Osteocyte (in vitro differentiated cells): Measurements from ENCODE around the gene YY2. TPM values are rescaled to one million over a fixed set of nuclear protein-coding genes. Genes with fewer than 3 reads are reported as not detected.
A peak's percentile ranks its signal among the peaks of the same experiment; 100 is the strongest.

ENCODE experiments used
- DNase-seq: peaks from one replicate; pipeline ENCODE4 v3.0.0; 2021; ENCODE audit warnings: mixed read lengths; ENCODE audit not compliant: unreplicated experiment; ENCODE audit errors: extremely low spot score
- H3K27ac Mint-ChIP-seq: one replicate; pipeline ENCODE4 v1.8.0; 2021; ENCODE audit warnings: mild to moderate bottlenecking, mixed read lengths; ENCODE audit not compliant: unreplicated experiment
- H3K27me3 Mint-ChIP-seq: one replicate; pipeline ENCODE4 v1.8.0; 2021; ENCODE audit warnings: mixed read lengths; ENCODE audit not compliant: unreplicated experiment
- H3K36me3 Mint-ChIP-seq: one replicate; pipeline ENCODE4 v1.8.0; 2021; ENCODE audit warnings: mixed read lengths; ENCODE audit not compliant: unreplicated experiment
- H3K4me1 Mint-ChIP-seq: one replicate; pipeline ENCODE4 v1.8.0; 2021; ENCODE audit warnings: mixed read lengths; ENCODE audit not compliant: unreplicated experiment
- H3K4me3 Mint-ChIP-seq: one replicate; pipeline ENCODE4 v1.8.0; 2021; ENCODE audit warnings: mild to moderate bottlenecking, moderate library complexity, mixed read lengths; ENCODE audit not compliant: unreplicated experiment
- H3K9me3 Mint-ChIP-seq: one replicate; pipeline ENCODE4 v1.8.0; 2021; ENCODE audit warnings: mixed read lengths; ENCODE audit not compliant: unreplicated experiment
- total RNA-seq: library from RNA; stranded (reverse); gene quantifications from 2 replicates; pipeline ENCODE4 v1.2.1, GENCODE V29; 2021
- TF ChIP-seq, protein P1 (sequence below): fragments of 200-600 bp; sonication (generic); IDR thresholded peaks from 2 replicates; pipeline ENCODE4 v1.5.0; 2021; ENCODE audit warnings: antibody characterized with exemption, mild to moderate bottlenecking, moderate library complexity

YY2 gene
- total RNA-seq, 1 donor from 2014 or later = 4.7 TPM

DNA sequence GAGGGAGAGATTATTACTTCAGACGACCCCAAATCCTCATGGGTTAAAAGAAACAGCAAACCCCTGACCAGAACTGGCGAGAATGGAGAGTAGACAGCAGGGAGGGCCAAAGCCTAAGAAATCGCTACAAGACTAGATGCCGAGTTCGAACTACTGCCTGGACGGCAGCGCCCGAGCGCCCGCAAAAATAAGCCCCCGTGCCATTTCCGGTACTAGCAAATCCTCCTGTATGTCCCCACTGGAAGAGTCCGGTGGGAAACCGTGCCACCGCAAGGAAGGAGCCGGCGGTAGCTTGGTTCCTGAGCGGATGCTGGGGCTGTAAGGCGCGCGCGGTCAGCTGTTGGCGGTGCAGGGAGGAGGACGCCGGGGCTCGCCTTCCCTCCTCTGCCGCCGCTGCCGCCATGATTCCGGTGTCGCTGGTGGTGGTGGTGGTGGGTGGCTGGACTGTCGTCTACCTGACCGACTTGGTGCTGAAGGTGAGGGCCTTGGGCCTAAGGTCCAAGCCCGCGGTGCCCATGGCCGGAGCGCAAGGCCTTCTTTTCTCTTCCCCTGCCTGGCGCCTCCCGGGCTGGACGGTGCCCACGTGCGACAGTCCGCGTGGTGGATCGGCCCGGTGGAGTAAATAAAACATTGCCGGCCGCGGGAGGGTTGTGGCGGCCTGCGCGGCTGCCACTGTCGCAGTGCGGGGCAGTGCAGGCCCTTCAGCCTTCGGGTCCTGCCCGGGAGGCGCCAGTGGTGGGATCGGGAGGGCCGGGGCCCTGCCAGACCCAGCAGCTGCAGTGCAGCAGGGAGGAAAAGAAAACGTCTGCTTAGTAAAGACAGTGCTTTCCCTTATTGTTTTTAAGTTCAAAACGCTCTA lies 16.2 kb upstream of the YY2 start, which contains the start of gene MBTPS2:
Gene MBTPS2 (plus strand): TSS at position 284 of the 859 bp plus-strand sequence. CDS start 118 bp downstream, at position 402.
- no peaks in the 10 kb centered on the region for H3K27me3 Mint-ChIP-seq
- DNase-seq = peak; percentile 92
- H3K9me3 Mint-ChIP-seq = no peaks in the 10 kb centered on the region
- TF ChIP-seq, protein P1, sequence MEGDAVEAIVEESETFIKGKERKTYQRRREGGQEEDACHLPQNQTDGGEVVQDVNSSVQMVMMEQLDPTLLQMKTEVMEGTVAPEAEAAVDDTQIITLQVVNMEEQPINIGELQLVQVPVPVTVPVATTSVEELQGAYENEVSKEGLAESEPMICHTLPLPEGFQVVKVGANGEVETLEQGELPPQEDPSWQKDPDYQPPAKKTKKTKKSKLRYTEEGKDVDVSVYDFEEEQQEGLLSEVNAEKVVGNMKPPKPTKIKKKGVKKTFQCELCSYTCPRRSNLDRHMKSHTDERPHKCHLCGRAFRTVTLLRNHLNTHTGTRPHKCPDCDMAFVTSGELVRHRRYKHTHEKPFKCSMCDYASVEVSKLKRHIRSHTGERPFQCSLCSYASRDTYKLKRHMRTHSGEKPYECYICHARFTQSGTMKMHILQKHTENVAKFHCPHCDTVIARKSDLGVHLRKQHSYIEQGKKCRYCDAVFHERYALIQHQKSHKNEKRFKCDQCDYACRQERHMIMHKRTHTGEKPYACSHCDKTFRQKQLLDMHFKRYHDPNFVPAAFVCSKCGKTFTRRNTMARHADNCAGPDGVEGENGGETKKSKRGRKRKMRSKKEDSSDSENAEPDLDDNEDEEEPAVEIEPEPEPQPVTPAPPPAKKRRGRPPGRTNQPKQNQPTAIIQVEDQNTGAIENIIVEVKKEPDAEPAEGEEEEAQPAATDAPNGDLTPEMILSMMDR = peak; percentile 58
- H3K4me1 Mint-ChIP-seq = peaks cover 15% of the 10 kb centered on the region
- peak within 1 kb of the TSS; percentile 90 for H3K27ac Mint-ChIP-seq
- peaks cover 3% of the 10 kb centered on the region for H3K36me3 Mint-ChIP-seq
- peak within 1 kb of the TSS; percentile 86 for H3K4me3 Mint-ChIP-seq

DNA sequence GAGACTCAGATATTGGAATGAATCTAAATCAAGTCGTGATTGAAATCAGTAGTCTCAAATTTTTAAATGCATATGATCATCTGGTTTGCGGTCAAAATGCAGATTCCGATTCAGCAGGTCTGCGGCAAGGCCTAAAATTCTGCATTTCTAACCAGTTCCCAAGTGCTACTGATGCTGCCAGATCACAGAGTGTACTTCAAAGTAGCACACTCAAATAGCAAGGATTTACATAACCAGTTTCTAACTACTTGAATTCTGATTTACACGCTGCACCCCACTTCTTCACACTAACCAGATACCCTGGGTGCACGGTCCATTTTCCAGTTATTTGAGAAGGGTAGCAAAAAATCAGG lies 15.6 kb upstream of the YY2 start:
- H3K27ac Mint-ChIP-seq = peak overlapping the region; percentile 90

DNA sequence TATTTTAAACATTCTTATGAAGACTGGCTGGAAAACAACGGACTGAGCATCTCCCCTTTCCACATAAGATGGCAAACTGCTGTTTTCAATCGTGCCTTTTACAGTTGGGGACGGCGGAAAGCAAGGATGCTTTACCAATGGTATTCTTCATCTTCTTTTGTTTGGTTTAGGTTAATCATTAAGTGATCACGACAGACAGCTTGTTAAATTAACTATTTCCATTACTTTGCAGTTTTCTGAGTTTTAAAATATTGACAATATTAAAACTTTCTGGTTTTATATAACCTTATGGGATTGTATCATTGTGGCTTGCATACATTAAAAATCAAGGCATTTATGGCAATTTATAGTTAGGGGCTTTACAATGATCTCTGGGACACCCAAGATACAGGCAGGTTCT lies 12.6 kb upstream of the YY2 start:
- TF ChIP-seq, protein P1 = no peak
- H3K4me3 Mint-ChIP-seq = no peak overlapping the region
- H3K36me3 Mint-ChIP-seq = peaks cover 15% of the 10 kb centered on the region
- H3K27ac Mint-ChIP-seq = peak overlapping the region; percentile 57
- no peaks in the 10 kb centered on the region for H3K27me3 Mint-ChIP-seq
- H3K9me3 Mint-ChIP-seq = no peaks in the 10 kb centered on the region
- peaks cover 22% of the 10 kb centered on the region for H3K4me1 Mint-ChIP-seq
- DNase-seq = no peak

More for the DNA sequence above, 15.6 kb upstream of the YY2 start:
- DNase-seq = no peak
- peaks cover 15% of the 10 kb centered on the region for H3K4me1 Mint-ChIP-seq
- H3K36me3 Mint-ChIP-seq = peaks cover 4% of the 10 kb centered on the region
- H3K9me3 Mint-ChIP-seq = no peaks in the 10 kb centered on the region
- TF ChIP-seq, protein P1 = no peak
- no peaks in the 10 kb centered on the region for H3K27me3 Mint-ChIP-seq
- peak overlapping the region; percentile 86 for H3K4me3 Mint-ChIP-seq

DNA sequence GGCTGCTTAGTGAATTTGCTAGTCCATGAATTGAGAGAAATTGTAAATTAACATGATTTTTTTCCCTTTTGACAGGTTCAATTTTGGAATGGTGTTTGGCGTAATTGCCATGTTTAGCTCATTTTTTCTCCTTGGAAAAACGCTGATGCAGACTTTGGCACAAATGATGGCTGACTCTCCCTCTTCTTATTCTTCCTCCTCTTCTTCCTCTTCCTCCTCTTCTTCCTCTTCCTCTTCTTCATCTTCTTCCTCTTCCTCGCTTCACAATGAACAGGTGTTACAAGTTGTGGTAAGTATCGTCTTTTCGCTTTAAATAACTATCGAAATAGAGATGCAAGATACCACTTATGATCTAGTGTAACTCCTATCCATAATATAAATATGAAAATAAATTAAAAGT lies 10.7 kb upstream of the YY2 start:
- H3K27ac Mint-ChIP-seq = no peak overlapping the region
- no peak overlapping the region for H3K4me3 Mint-ChIP-seq
- no peaks in the 10 kb centered on the region for H3K27me3 Mint-ChIP-seq
- peaks cover 16% of the 10 kb centered on the region for H3K36me3 Mint-ChIP-seq
- TF ChIP-seq, protein P1 = no peak
- no peaks in the 10 kb centered on the region for H3K9me3 Mint-ChIP-seq
- no peak for DNase-seq
- H3K4me1 Mint-ChIP-seq = peaks cover 22% of the 10 kb centered on the region

DNA sequence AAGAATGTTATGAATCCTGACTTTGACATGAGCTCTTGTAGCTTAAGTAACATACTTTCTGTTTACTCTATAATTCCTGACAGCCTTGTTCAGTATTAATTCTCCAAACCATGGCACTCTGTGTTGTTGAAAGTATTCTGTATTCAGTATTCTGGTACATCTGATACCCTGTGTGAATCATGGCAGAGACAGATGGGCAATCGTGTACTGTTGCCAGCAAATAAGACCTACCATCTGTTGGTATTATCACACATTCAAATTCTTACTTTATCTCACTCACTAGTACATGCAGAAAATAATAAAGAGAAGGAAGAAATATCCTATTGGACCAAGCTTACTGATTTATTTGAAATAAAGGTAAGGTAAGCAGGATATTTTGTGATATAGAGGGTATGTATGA lies 8.4 kb upstream of the YY2 start:
- no peaks in the 10 kb centered on the region for H3K27me3 Mint-ChIP-seq
- H3K4me3 Mint-ChIP-seq = no peak overlapping the region
- DNase-seq = no peak
- peaks cover 19% of the 10 kb centered on the region for H3K4me1 Mint-ChIP-seq
- H3K9me3 Mint-ChIP-seq = no peaks in the 10 kb centered on the region
- no peak overlapping the region for H3K27ac Mint-ChIP-seq
- peaks cover 18% of the 10 kb centered on the region for H3K36me3 Mint-ChIP-seq
- TF ChIP-seq, protein P1 = no peak
